Prostate gland (tissue), 2 donors: Measurements from ENCODE around the gene CANT1. TPM values are rescaled to one million over a fixed set of nuclear protein-coding genes. Genes with fewer than 3 reads are reported as not detected.
A peak's percentile ranks its signal among the peaks of the same experiment; 100 is the strongest.

ENCODE experiments used
- DNase-seq: peaks from one replicate; pipeline ENCODE4 v3.0.0-alpha.2; 2019; ENCODE audit warnings: low spot score
- H3K27ac ChIP-seq, 2 donors: fragments of 200-600 bp; sonication (generic); 2 replicates each; pipeline ENCODE4 v1.5.1; 2017 to 2019
- H3K27me3 ChIP-seq: fragments of 200-600 bp; sonication (generic); replicated peaks from 2 replicates; pipeline ENCODE4 v1.5.1; 2019; ENCODE audit not compliant: insufficient read depth
- H3K36me3 ChIP-seq, 2 donors: fragments of 200-600 bp; sonication (generic); 1 replicate in 1 of 2; 2 replicates in 1 of 2; pipeline versions ENCODE4 v1.5.1 to v1.8.1; 2017 to 2019
- H3K4me1 ChIP-seq: fragments of 200-600 bp; sonication (generic); replicated peaks from 2 replicates; pipeline ENCODE4 v1.5.1; 2019
- H3K4me3 ChIP-seq, 2 donors: fragments of 200-600 bp; sonication (generic); 2 replicates each; pipeline ENCODE4 v1.5.1; 2017 to 2019
- H3K9me3 ChIP-seq: fragments of 200-600 bp; sonication (generic); 2 replicates; pipeline ENCODE4 v1.5.1; 2017
- CTCF ChIP-seq, 4 experiments: fragments of 200-600 bp in 2 of 4; fragments of 450-650 bp in 2 of 4; sonication (generic) in 2 of 4; IDR thresholded peaks; 1 replicate in 3 of 4; 2 replicates in 1 of 4; pipeline ENCODE4 v1.5.1; 2016 to 2019; ENCODE audit warnings: antibody characterized with exemption in 4 of 4, mild to moderate bottlenecking in 2 of 4, moderate library complexity in 2 of 4
- POLR2A ChIP-seq: fragments of 450-650 bp; IDR thresholded peaks from one replicate; pipeline ENCODE4 v1.6.1; 2016; ENCODE audit warnings: antibody characterized with exemption, mild to moderate bottlenecking
- POLR2AphosphoS5 ChIP-seq: sonication (generic); formaldehyde crosslinking; IDR thresholded peaks from one replicate; pipeline ENCODE4 v1.6.1; 2017; ENCODE audit warnings: antibody characterized with exemption
- WGBS: methylation state at CpG from one replicate; pipeline ENCODE4 v1.1.5; 2018; 5-methylcytosine and 5-hydroxymethylcytosine counted together
- intact Hi-C: fragments of 100-400 bp; cut with DNase I; formaldehyde crosslinking; loops from one replicate; pipeline ENCODE4 v1.14.2; 2022
- total RNA-seq, 2 donors: library from RNA; depleted of rRNA; stranded (reverse); fragments of >200 nt; gene quantifications; one replicate each; pipeline ENCODE4 v1.1.0, GENCODE V29; 2016

The CANT1 gene
- total RNA-seq, 2 donors from 2014 or later: 89.7 to 201 TPM

GRCh38 chr17:79011451-79012147 is 2.0 kb upstream of the CANT1 start:
- Histone ChIP-seq H3K4me1 (peaks cover 12% of the 10 kb centered on the region), H3K27ac (no peak overlapping the region), H3K9me3 (no peaks in the 10 kb centered on the region), H3K27me3 (no peaks in the 10 kb centered on the region), H3K36me3 (no peaks in the 10 kb centered on the region), H3K4me3 (no peak overlapping the region)
- WGBS: 79% methylated on average over 5 of the region's 5 CpGs
- intact Hi-C loops: no loop called here
- no peak for TF ChIP-seq POLR2AphosphoS5
- TF ChIP-seq CTCF (IDR thresholded peaks at IDR 0.05): no peak
- TF ChIP-seq POLR2A: no peak
- no peak for DNase-seq

- no peaks in the 10 kb centered on the region for H3K9me3 ChIP-seq
- no peaks in the 10 kb centered on the region for H3K36me3 ChIP-seq
- WGBS: 63% methylated on average over 7 of the region's 7 CpGs
- peak overlapping the region; percentile 93 to 100 for H3K4me3 ChIP-seq
- no peaks in the 10 kb centered on the region for H3K27me3 ChIP-seq
- DNase-seq: no peak
- peak overlapping the region; percentile 89 to 94 for H3K27ac ChIP-seq
- H3K4me1 ChIP-seq: peaks cover 16% of the 10 kb centered on the region
- TF ChIP-seq POLR2AphosphoS5 (no peak), POLR2A (no peak), CTCF (IDR thresholded peaks at IDR 0.05) (no peak)
- intact Hi-C loops: no loop called here
Observed at GRCh38 chr17:79010304-79010646, 711 bp upstream of the CANT1 start.

- no peaks in the 10 kb centered on the region for H3K27me3 ChIP-seq
- intact Hi-C loops: no loop called here
- no peaks in the 10 kb centered on the region for H3K9me3 ChIP-seq
- H3K4me1 ChIP-seq: peaks cover 16% of the 10 kb centered on the region
- DNase-seq: no peak
- TF ChIP-seq POLR2A (no peak), CTCF (IDR thresholded peaks at IDR 0.05) (no peak), POLR2AphosphoS5 (no peak)
- WGBS: 31% methylated on average over 7 of the region's 7 CpGs
- H3K27ac ChIP-seq: peak overlapping the region; percentile 89 to 94
- H3K4me3 ChIP-seq: peak overlapping the region; percentile 93 to 100
- no peaks in the 10 kb centered on the region for H3K36me3 ChIP-seq
Observed at GRCh38 chr17:79008666-79009387, 737 bp downstream of the CANT1 start.

- Histone ChIP-seq H3K4me3 (no peak overlapping the region), H3K9me3 (no peaks in the 10 kb centered on the region), H3K36me3 (no peaks in the 10 kb centered on the region), H3K27me3 (no peaks in the 10 kb centered on the region), H3K4me1 (peaks cover 16% of the 10 kb centered on the region), H3K27ac (peak overlapping the region; percentile 89 to 94)
- TF ChIP-seq POLR2A: no peak
- TF ChIP-seq POLR2AphosphoS5: no peak
- TF ChIP-seq CTCF (IDR thresholded peaks at IDR 0.05): no peak
- no peak for DNase-seq
- intact Hi-C loops: no loop called here
- WGBS: 87% methylated on average over 16 of the region's 21 CpGs
Observed at GRCh38 chr17:79007504-79008381, 1.8 kb downstream of the CANT1 start.
